Ishikawa (cell line): ENCODE results near the gene ANKLE1.

ENCODE experiments used
- CEBPB ChIP-seq: IDR thresholded peaks from 2 replicates; pipeline ENCODE4 v1.6.1; 2012
- CREB1 ChIP-seq: IDR thresholded peaks from 2 replicates; pipeline ENCODE4 v1.6.1; 2012; ENCODE audit warnings: low read depth
- EGR1 ChIP-seq: IDR thresholded peaks from 2 replicates; pipeline ENCODE4 v1.6.1; 2012
- EP300 ChIP-seq: IDR thresholded peaks from 2 replicates; pipeline ENCODE4 v1.6.1; 2012; ENCODE audit warnings: borderline replicate concordance
- FOXM1 ChIP-seq: IDR thresholded peaks from 2 replicates; pipeline ENCODE4 v1.6.1; 2012; ENCODE audit warnings: low read depth, borderline replicate concordance
- NFIC ChIP-seq: IDR thresholded peaks from 2 replicates; pipeline ENCODE4 v1.6.1; 2012
- RAD21 ChIP-seq: IDR thresholded peaks from 2 replicates; pipeline ENCODE4 v1.6.1; 2012; ENCODE audit warnings: low read depth
- TAF1 ChIP-seq: IDR thresholded peaks from 2 replicates; pipeline ENCODE4 v1.6.1; 2012; ENCODE audit warnings: low read depth, mild to moderate bottlenecking
- TCF12 ChIP-seq: IDR thresholded peaks from 2 replicates; pipeline ENCODE4 v1.6.1; 2012; ENCODE audit warnings: low read depth
- TEAD4 ChIP-seq: IDR thresholded peaks from 2 replicates; pipeline ENCODE4 v1.6.1; 2012
- YY1 ChIP-seq: IDR thresholded peaks from 2 replicates; pipeline ENCODE4 v1.6.1; 2012; ENCODE audit warnings: low read depth
- ZBTB7A ChIP-seq: IDR thresholded peaks from 2 replicates; pipeline ENCODE4 v1.6.1; 2012; ENCODE audit warnings: low read depth
- TF ChIP-seq, protein P1 (sequence below): IDR thresholded peaks from 2 replicates; pipeline ENCODE4 v1.6.1; 2012
- TF ChIP-seq, protein P2 (sequence below): IDR thresholded peaks from 2 replicates; pipeline ENCODE4 v1.6.1; 2012
- TF ChIP-seq, protein P3 (sequence below): IDR thresholded peaks from 2 replicates; pipeline ENCODE4 v1.6.1; 2012; ENCODE audit warnings: low read depth, mild to moderate bottlenecking

ANKLE1 gene

DNA sequence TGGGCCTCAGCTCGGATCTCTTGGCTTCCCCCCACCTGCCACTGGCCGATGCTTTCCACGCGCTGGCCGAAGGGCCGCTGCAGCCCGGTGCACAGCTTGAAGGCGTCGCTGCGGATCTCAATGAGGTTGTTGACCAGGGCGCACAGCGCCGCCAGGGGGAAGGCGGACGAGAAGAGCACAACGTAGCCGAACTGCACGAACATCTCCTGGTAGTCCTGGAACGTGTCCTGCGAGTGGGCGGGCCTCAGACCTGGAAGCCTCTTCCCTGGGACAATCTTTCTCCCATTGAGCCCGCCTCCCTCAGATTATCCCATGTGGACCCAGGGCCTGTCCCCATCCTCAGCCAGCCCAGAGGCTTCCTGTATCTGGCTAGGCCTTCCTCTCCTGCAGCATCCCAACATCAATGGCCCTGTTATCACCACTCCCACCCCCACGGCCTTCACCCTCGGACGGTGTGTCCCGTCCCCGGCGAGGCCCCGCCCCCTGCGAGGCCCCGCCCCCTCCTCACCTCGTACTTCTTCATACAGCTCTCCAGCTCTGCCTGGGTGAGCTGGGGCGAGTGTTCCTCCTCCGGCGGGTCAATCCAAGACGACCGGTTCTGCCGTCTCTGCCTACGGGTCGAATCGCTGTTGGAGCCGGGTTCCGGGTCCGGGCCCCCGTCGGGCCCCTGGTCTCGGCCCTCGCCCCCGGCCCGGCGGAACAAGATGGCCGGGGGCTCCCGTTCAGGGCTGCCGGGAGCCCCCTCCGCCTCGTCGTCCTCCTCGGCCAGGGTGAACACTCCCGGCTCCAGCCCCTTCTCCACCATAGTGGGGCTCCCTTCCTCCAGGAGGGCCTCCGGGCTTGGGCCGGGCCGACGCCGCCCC, 46.2 kb downstream of the ANKLE1 start:
- TF ChIP-seq RAD21 (no peak), CREB1 (no peak), NFIC (no peak), TAF1 (no peak), TCF12 (no peak), ZBTB7A (no peak), FOXM1 (no peak), EP300 (no peak), EGR1 (no peak), TEAD4 (no peak), CEBPB (no peak), YY1 (no peak)
- TF ChIP-seq, protein P1, sequence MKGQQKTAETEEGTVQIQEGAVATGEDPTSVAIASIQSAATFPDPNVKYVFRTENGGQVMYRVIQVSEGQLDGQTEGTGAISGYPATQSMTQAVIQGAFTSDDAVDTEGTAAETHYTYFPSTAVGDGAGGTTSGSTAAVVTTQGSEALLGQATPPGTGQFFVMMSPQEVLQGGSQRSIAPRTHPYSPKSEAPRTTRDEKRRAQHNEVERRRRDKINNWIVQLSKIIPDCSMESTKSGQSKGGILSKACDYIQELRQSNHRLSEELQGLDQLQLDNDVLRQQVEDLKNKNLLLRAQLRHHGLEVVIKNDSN, result no peak
- TF ChIP-seq, protein P2, sequence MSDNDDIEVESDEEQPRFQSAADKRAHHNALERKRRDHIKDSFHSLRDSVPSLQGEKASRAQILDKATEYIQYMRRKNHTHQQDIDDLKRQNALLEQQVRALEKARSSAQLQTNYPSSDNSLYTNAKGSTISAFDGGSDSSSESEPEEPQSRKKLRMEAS, result no peak
- TF ChIP-seq, protein P3, sequence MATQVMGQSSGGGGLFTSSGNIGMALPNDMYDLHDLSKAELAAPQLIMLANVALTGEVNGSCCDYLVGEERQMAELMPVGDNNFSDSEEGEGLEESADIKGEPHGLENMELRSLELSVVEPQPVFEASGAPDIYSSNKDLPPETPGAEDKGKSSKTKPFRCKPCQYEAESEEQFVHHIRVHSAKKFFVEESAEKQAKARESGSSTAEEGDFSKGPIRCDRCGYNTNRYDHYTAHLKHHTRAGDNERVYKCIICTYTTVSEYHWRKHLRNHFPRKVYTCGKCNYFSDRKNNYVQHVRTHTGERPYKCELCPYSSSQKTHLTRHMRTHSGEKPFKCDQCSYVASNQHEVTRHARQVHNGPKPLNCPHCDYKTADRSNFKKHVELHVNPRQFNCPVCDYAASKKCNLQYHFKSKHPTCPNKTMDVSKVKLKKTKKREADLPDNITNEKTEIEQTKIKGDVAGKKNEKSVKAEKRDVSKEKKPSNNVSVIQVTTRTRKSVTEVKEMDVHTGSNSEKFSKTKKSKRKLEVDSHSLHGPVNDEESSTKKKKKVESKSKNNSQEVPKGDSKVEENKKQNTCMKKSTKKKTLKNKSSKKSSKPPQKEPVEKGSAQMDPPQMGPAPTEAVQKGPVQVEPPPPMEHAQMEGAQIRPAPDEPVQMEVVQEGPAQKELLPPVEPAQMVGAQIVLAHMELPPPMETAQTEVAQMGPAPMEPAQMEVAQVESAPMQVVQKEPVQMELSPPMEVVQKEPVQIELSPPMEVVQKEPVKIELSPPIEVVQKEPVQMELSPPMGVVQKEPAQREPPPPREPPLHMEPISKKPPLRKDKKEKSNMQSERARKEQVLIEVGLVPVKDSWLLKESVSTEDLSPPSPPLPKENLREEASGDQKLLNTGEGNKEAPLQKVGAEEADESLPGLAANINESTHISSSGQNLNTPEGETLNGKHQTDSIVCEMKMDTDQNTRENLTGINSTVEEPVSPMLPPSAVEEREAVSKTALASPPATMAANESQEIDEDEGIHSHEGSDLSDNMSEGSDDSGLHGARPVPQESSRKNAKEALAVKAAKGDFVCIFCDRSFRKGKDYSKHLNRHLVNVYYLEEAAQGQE, result no peak

DNA sequence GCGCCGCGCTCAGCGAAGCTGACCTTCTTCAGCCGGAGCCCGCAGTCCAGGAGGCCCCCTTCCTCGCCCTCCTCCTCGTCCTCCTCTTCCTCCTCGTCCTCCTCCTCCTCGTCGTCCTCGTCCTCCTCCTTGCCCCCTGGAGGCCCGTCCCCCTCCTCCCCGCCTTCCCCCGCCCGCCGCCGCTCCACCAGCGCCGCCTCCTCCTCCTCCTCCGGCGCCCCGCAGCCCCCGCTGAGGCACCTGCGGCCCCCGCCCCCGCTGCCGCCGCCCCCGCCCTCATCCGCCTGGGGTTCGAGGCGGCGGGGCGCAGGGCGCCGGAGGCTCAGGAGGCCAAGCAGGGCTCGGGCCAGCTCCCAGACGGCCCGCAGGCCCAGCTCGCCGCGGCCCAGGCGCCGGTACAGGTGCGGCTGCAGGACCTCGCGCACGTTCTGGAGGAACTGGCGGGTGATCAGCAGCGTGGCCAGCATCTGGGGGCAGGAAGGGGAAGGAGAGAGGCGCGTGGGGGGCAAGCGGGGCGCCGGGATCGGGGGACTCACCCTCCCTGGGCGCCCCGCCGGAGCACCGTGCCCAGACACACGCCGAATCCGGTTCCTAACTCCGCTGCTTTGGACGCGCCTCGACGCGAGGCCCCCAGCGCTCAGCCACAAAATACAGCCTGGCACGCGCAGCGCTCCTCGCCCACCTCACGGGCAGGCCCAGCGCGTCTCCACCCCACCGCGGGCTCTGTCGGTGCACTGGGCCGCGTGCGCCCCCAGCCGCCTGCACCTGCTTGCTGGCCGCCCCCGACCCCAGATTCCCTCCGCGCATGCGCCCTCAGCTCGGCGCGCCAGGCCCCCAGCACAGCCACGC, 47.0 kb downstream of the ANKLE1 start:
- TF ChIP-seq EGR1 (no peak), FOXM1 (no peak), TAF1 (no peak), RAD21 (no peak), ZBTB7A (no peak), EP300 (no peak), CREB1 (no peak), TCF12 (no peak), TEAD4 (no peak)
- TF ChIP-seq, protein P3, result no peak

DNA sequence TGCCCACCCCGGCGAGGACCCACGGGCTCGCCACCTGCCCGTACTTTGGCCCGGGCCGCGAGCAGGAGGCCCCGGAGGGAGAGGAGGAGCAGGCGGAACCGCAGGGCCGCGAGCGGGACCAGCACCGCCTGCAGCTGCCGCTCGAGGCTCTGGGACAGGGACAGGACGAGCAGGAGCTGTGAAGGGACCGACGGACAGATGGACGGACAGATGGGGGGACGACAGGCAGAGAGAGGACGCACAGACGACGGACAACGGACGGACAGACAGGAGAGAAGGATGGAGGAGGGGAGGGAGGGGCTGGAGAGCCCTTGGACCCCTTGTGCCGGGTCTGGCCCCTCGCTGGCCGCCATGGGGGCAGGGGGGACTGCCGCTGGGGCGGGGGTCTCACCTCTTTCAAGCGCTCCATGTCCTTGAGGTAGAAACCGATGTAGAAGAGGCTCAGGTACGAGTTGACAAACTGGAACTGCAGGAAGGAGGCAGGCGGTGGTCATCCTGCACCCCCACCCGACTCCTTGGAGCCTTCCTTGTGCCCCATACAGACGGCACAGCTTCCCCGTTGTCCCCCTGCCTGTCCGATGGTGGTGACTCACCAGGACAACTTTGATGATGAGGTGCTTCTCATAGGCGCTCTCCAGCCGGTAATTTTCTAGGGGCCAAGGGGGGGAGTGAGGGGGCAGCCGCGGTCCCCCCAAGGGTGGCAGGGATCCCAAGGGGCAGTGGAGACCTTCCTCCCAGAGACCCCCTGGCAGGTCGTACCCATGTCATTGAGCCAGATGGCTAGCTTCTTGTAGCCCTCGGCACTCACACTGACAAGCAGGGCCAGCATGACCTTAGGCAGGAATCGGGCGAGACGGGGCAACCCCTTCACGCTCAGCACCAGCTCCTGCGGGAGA, 47.9 kb downstream of the ANKLE1 start:
- TF ChIP-seq EP300, result no peak
- TF ChIP-seq, protein P1, result no peak
- TF ChIP-seq NFIC, result no peak
- TF ChIP-seq, protein P3, result no peak
- TF ChIP-seq YY1, result no peak
